ENCODE results near the gene PXYLP1.

PXYLP1 gene

DNA sequence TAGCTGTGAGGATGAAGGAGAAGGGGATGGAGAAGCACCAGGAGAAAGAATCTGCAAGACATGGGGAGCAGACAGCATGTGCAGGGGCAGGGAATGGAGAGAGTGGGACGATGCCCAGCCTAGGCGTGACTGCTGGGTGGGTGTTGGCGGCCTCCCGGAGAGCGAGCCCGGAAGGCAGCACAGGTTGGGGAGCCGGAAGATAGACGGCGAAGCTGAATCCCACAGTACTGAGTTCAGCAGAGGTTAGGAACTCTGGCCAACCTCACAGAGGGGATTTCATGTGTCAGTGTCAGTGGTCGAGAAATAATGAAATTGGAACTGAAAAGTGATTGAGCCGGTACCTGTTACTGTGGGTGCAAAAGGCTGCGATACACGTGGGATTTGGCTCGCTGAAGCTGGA lies 55.2 kb downstream of the PXYLP1 start:
- H3K27ac ChIP-seq (ENCODE audit: low read length): peak overlapping the region; percentile 20; the same call in 1 of the 2 replicates
- TF ChIP-seq EZH2 (IDR thresholded peaks at IDR 0.05; ENCODE audit: borderline replicate concordance, low read depth, low read length, severe bottlenecking): no peak
- TF ChIP-seq, protein P1, sequence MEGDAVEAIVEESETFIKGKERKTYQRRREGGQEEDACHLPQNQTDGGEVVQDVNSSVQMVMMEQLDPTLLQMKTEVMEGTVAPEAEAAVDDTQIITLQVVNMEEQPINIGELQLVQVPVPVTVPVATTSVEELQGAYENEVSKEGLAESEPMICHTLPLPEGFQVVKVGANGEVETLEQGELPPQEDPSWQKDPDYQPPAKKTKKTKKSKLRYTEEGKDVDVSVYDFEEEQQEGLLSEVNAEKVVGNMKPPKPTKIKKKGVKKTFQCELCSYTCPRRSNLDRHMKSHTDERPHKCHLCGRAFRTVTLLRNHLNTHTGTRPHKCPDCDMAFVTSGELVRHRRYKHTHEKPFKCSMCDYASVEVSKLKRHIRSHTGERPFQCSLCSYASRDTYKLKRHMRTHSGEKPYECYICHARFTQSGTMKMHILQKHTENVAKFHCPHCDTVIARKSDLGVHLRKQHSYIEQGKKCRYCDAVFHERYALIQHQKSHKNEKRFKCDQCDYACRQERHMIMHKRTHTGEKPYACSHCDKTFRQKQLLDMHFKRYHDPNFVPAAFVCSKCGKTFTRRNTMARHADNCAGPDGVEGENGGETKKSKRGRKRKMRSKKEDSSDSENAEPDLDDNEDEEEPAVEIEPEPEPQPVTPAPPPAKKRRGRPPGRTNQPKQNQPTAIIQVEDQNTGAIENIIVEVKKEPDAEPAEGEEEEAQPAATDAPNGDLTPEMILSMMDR (IDR thresholded peaks at IDR 0.05; ENCODE audit: borderline replicate concordance, extremely low read depth, low read length, poor library complexity, severe bottlenecking): no peak
- no peak overlapping the region for H3K4me2 ChIP-seq (ENCODE audit: insufficient read depth, low read length)
- H3K9me3 ChIP-seq (ENCODE audit: insufficient read depth, low read length, severe bottlenecking): no peaks in the 10 kb centered on the region
- H2AFZ ChIP-seq (ENCODE audit: low read depth, low read length): no peak overlapping the region
- no peak overlapping the region for H3K4me3 ChIP-seq (ENCODE audit: low read depth in 1 of 2, low read length in 2 of 2)
- no peak overlapping the region for H3K9ac ChIP-seq (ENCODE audit: low read depth, low read length)
- DNase-seq (no peak), ATAC-seq (ENCODE audit: insufficient read depth, low read depth) (no peak)
- H3K27me3 ChIP-seq (ENCODE audit: insufficient read depth, low read length, poor library complexity): no peaks in the 10 kb centered on the region
- H3K36me3 ChIP-seq (ENCODE audit: insufficient read depth, low read length): peaks cover 97% of the 10 kb centered on the region
- H4K20me1 ChIP-seq (ENCODE audit: insufficient read depth, low read length): no peaks in the 10 kb centered on the region
- H3K79me2 ChIP-seq (ENCODE audit: insufficient read depth, low read length): peaks cover 25% of the 10 kb centered on the region
- peaks cover 18% of the 10 kb centered on the region for H3K4me1 ChIP-seq (ENCODE audit: insufficient read depth, low read length)

GRCh38 chr3:141287326-141287725 lies 55.7 kb downstream of the PXYLP1 start:
- Histone ChIP-seq H4K20me1 (ENCODE audit: insufficient read depth, low read length) (no peaks in the 10 kb centered on the region), H3K27me3 (ENCODE audit: insufficient read depth, low read length, poor library complexity) (no peaks in the 10 kb centered on the region), H3K27ac (ENCODE audit: low read length) (no peak overlapping the region), H3K36me3 (ENCODE audit: insufficient read depth, low read length) (peaks cover 97% of the 10 kb centered on the region), H3K9me3 (ENCODE audit: insufficient read depth, low read length, severe bottlenecking) (no peaks in the 10 kb centered on the region), H3K9ac (ENCODE audit: low read depth, low read length) (no peak overlapping the region), H2AFZ (ENCODE audit: low read depth, low read length) (no peak overlapping the region), H3K4me3 (ENCODE audit: low read depth in 1 of 2, low read length in 2 of 2) (no peak overlapping the region), H3K79me2 (ENCODE audit: insufficient read depth, low read length) (peaks cover 26% of the 10 kb centered on the region), H3K4me1 (ENCODE audit: insufficient read depth, low read length) (peaks cover 22% of the 10 kb centered on the region), H3K4me2 (ENCODE audit: insufficient read depth, low read length) (no peak overlapping the region)
- TF ChIP-seq, protein P1 (IDR thresholded peaks at IDR 0.05; ENCODE audit: borderline replicate concordance, extremely low read depth, low read length, poor library complexity, severe bottlenecking): no peak
- no peak for TF ChIP-seq EZH2 (IDR thresholded peaks at IDR 0.05; ENCODE audit: borderline replicate concordance, low read depth, low read length, severe bottlenecking)
- ATAC-seq (ENCODE audit: insufficient read depth, low read depth) (no peak), DNase-seq (no peak)

- Histone ChIP-seq H3K4me3 (ENCODE audit: low read depth in 1 of 2, low read length in 2 of 2) (no peak overlapping the region), H3K27me3 (ENCODE audit: insufficient read depth, low read length, poor library complexity) (no peaks in the 10 kb centered on the region), H3K79me2 (ENCODE audit: insufficient read depth, low read length) (peaks cover 30% of the 10 kb centered on the region; the same call in 1 of the 2 replicates), H4K20me1 (ENCODE audit: insufficient read depth, low read length) (no peaks in the 10 kb centered on the region), H2AFZ (ENCODE audit: low read depth, low read length) (no peak overlapping the region), H3K9me3 (ENCODE audit: insufficient read depth, low read length, severe bottlenecking) (no peaks in the 10 kb centered on the region), H3K9ac (ENCODE audit: low read depth, low read length) (no peak overlapping the region), H3K4me1 (ENCODE audit: insufficient read depth, low read length) (peaks cover 34% of the 10 kb centered on the region), H3K36me3 (ENCODE audit: insufficient read depth, low read length) (peaks cover 99% of the 10 kb centered on the region), H3K4me2 (ENCODE audit: insufficient read depth, low read length) (no peak overlapping the region), H3K27ac (ENCODE audit: low read length) (no peak overlapping the region)
- no peak for TF ChIP-seq EZH2 (IDR thresholded peaks at IDR 0.05; ENCODE audit: borderline replicate concordance, low read depth, low read length, severe bottlenecking)
- TF ChIP-seq, protein P1 (IDR thresholded peaks at IDR 0.05; ENCODE audit: borderline replicate concordance, extremely low read depth, low read length, poor library complexity, severe bottlenecking): no peak
- ATAC-seq (ENCODE audit: insufficient read depth, low read depth) (no peak), DNase-seq (no peak)
Measured at GRCh38 chr3:141288336-141288990, 56.8 kb downstream of the PXYLP1 start.

All from DND-41 (cell line).